Thyroid gland (tissue), 4 donors: ENCODE data around the gene ITCH.

Experiments used
- POLR2A ChIP-seq, 2 donors: fragments of 450-650 bp; IDR thresholded peaks; one replicate each; pipeline ENCODE4 v1.6.1; 2017; ENCODE audit warnings: antibody characterized with exemption in 2 of 2, mild to moderate bottlenecking in 2 of 2, moderate library complexity in 1 of 2
- TF ChIP-seq, protein P1 (sequence below), 6 experiments: fragments of 200-600 bp in 3 of 6; fragments of 450-650 bp in 3 of 6; sonication (generic) in 3 of 6; IDR thresholded peaks; one replicate each; pipeline ENCODE4 v1.5.1; 2016 to 2019; ENCODE audit warnings: antibody characterized with exemption in 6 of 6, mild to moderate bottlenecking in 2 of 6, inconsistent platforms in 1 of 6, moderate library complexity in 1 of 6

DNA sequence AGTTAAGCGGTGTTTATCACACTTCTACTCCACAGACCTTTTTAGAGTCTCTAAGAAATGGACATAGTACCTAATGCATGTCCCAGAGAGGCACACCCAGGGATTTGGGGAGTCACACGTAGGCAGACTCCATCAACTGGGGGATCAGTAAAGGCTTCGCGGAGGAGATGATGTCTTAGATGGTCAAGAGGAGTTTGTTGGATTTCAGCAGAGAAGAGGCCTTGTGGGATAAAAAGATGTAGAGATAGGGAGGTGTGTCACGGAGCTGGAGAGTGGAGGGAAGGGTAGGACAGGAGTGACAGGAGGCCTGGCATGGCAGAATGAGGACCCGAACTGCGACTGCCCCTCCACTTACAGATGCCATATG lies 162.3 kb downstream of the ITCH start:
- TF ChIP-seq, protein P1, sequence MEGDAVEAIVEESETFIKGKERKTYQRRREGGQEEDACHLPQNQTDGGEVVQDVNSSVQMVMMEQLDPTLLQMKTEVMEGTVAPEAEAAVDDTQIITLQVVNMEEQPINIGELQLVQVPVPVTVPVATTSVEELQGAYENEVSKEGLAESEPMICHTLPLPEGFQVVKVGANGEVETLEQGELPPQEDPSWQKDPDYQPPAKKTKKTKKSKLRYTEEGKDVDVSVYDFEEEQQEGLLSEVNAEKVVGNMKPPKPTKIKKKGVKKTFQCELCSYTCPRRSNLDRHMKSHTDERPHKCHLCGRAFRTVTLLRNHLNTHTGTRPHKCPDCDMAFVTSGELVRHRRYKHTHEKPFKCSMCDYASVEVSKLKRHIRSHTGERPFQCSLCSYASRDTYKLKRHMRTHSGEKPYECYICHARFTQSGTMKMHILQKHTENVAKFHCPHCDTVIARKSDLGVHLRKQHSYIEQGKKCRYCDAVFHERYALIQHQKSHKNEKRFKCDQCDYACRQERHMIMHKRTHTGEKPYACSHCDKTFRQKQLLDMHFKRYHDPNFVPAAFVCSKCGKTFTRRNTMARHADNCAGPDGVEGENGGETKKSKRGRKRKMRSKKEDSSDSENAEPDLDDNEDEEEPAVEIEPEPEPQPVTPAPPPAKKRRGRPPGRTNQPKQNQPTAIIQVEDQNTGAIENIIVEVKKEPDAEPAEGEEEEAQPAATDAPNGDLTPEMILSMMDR (IDR thresholded peaks at IDR 0.05) = no peak
- TF ChIP-seq POLR2A (IDR thresholded peaks at IDR 0.05) = no peak
